ENCODE data around the gene PLN.

DNA sequence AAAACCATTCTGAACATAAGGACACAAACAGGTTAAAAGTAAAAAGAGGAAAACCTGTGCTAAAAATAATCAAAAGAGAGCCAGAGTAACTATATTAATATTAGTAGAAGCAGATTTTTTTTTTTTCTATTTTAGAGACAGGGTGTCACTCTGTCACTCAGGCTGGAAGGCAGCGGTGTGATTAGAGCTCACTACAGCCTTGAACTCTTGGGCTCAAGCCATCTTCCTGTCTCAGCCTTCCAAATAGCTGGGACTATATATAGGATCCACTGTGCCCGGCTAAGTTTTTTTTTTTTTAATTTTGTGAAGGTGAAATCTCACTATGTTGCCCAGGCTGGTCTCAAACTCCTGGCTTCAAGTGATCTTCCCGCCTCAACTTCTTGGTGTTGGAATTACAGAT, 33.4 kb upstream of the PLN start:
- TF ChIP-seq USF2 (IDR thresholded peaks at IDR 0.05; ENCODE audit: borderline replicate concordance, low read depth, low read length) (no peak), POLR2AphosphoS5 (IDR thresholded peaks at IDR 0.05; ENCODE audit: low read depth, low read length) (no peak), NRF1 (IDR thresholded peaks at IDR 0.05; ENCODE audit: low read depth, low read length) (no peak), CTCF (IDR thresholded peaks at IDR 0.05) (no peak), CHD2 (IDR thresholded peaks at IDR 0.05; ENCODE audit: low read length, partially characterized antibody) (no peak), EP300 (IDR thresholded peaks at IDR 0.05; ENCODE audit: borderline replicate concordance in 1 of 2, low read depth in 1 of 2, low read length in 1 of 2) (no peak), SMC3 (IDR thresholded peaks at IDR 0.05; ENCODE audit: low read depth, low read length) (no peak), RXRA (IDR thresholded peaks at IDR 0.05; ENCODE audit: borderline replicate concordance, low read depth) (no peak), EZH2phosphoT487 (IDR thresholded peaks at IDR 0.05; ENCODE audit: borderline replicate concordance, low read depth) (no peak)

Measured in SK-N-SH (cell line).